ENCODE results near the gene LRRC28.

Gene LRRC28

GRCh38 chr15:99340347-99340746 is 89.1 kb downstream of the LRRC28 start:
- in situ Hi-C loops (cut with MboI; ENCODE audit: low sequenced_read_pairs): no loop called here

- in situ Hi-C loops (cut with MboI; ENCODE audit: low sequenced_read_pairs): no loop called here
Measured at GRCh38 chr15:99341786-99342185, 90.5 kb downstream of the LRRC28 start.

GRCh38 chr15:99343208-99343607 is 91.9 kb downstream of the LRRC28 start:
- in situ Hi-C loops (cut with MboI; ENCODE audit: low sequenced_read_pairs): no loop called here

DNA sequence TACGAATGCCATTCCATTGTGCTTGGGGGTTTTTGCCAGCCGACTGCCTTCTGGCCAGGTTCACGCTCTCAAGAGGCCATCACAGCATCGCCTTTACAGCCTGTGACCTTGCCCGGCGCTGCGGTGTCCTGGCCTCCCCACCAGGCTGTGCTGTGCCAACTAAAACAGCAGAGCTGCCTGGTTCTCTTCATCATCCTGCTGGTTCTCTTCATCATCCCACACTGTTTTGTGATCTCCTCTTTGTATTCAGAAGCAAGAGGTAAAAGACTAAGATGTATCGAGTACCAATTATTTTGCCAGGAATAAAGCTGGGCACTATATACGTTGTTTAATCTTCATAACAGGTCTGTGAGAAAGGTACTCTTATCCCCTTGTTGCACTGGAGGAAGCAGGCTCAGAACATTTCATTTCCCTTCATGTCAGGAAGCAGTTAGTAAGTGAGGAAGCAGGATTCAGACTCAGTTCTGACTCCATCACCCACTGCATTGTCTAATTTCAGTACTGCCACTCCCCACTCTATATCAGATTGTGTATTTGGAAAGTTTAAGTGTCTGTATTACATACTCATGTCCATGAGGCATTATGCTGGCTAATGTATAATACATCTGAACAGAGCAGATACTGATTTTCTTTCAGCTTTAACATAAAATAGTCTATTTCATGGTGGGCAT is 92.7 kb downstream of the LRRC28 start:
- in situ Hi-C loops (cut with MboI; ENCODE audit: low sequenced_read_pairs): no loop called here

DNA sequence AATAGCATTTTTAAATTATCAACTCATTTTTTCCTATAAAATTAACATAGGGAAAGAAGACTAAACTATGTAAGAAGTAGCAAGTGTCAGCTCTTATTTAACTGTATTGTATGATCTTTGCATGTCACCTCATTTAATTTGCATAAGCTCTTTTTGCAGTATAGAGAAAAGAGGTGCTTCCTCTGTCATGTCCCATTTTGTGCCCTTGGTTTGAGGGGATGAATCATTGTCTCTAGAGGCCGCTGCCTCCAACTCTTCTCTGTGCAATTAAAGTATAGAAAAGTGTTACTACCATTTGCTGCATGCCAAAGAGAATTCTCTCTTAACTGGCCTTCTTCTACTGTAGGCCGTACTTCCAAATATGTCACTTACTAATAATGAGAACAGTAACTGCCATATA is 93.4 kb downstream of the LRRC28 start:
- in situ Hi-C loops (cut with MboI; ENCODE audit: low sequenced_read_pairs): no loop called here

GRCh38 chr15:99345242-99345641 is 94.0 kb downstream of the LRRC28 start:
- in situ Hi-C loops (cut with MboI; ENCODE audit: low sequenced_read_pairs): no loop called here

- in situ Hi-C loops (cut with MboI; ENCODE audit: low sequenced_read_pairs): no loop called here
Measured at GRCh38 chr15:99345832-99346462, 94.7 kb downstream of the LRRC28 start.

DNA sequence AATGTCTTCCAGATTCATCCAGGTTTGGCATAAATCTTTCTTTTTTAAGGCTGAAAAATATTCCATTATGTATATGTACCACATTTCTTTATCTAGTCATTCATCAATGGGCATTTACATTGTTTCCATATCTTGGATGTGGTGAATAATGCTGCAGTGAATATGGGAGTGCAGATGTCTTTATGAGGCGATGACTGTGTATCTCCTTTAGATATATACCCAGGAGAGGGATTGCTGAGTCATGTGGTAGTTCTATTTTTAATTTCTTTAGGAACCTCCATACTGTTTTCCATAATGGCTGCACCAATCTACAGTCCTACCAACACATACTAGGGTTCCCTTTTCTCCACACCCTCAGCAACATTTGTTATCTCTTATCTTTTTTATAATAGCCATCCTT is 96.3 kb downstream of the LRRC28 start:
- in situ Hi-C loops (cut with MboI; ENCODE audit: low sequenced_read_pairs): no loop called here

GRCh38 chr15:99348412-99348811 is 97.1 kb downstream of the LRRC28 start:
- in situ Hi-C loops (cut with MboI; ENCODE audit: low sequenced_read_pairs): no loop called here

GRCh38 chr15:99350408-99350807 is 99.1 kb downstream of the LRRC28 start:
- in situ Hi-C loops (cut with MboI; ENCODE audit: low sequenced_read_pairs): no loop called here

DNA sequence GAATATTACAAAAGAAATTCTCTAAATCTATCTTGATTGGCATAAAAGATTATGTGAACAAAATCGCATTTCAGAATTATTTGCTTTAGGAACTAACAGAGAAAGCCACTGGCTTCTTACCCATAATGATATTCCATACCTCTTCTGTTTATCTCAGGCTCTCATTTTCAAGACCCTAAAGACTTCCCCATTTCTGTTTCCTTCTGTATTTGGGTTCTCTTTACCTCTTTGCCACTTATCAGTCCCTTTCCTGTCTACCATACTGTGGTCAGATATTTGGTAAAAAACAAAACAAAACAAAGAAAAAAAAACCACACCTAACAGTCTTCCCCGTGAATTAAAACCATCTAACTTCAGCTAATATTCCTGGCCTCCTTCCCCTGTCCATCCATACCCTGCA is 108.5 kb downstream of the LRRC28 start:
- in situ Hi-C loops (cut with MboI; ENCODE audit: low sequenced_read_pairs): no loop called here

DNA sequence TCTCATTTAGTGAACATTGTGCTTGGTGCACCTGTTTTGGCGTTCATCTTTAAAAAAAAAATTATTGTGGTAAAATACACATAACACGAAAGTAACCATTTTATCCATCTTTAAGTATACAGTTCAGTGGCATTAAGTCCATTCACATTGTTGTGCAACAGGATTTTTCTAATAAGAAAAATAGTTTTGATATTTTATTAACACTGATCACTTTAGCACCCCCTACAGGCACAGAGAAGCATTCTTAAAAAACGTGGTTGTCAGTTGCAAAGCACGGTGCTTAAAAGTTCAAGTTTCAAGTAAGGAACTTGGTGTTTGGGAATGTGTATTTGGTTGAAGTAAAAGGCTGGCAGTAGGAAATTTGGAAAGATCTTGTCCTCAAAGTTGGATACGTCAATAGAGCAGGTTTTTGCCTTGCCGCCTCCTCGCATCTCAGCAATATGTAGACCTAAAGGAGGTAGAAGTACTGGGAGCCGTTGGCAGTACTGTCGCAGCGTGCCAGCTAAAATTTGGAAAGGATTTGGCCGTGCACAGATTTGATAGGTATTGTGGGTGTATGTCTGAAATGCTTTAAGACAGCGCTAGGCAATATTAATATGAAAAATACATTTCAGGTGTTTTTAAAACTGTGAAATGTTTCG is 110.4 kb downstream of the LRRC28 start:
- in situ Hi-C loops (cut with MboI; ENCODE audit: low sequenced_read_pairs): no loop called here

DNA sequence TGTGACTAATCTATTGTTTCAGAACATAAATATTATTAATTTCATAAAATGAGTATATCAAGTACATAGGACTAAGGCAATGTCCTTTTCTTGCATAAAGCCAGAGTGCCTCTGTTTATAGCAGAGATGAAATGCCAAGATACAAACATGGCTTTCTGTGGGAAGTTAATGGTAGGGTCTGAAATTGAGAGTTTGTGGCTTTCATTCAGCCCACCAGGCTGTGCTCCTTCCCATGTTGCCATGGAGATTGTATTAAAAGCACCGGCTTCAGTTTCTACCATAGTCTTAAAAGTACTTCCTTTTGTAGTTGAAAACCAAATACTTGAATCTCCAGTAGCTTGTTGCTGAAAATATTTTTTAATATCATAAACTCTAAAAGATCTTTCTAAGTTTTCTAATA is 114.0 kb downstream of the LRRC28 start:
- in situ Hi-C loops (cut with MboI; ENCODE audit: low sequenced_read_pairs): no loop called here

GRCh38 chr15:99366013-99366412 is 114.7 kb downstream of the LRRC28 start:
- in situ Hi-C loops (cut with MboI; ENCODE audit: low sequenced_read_pairs): no loop called here

DNA sequence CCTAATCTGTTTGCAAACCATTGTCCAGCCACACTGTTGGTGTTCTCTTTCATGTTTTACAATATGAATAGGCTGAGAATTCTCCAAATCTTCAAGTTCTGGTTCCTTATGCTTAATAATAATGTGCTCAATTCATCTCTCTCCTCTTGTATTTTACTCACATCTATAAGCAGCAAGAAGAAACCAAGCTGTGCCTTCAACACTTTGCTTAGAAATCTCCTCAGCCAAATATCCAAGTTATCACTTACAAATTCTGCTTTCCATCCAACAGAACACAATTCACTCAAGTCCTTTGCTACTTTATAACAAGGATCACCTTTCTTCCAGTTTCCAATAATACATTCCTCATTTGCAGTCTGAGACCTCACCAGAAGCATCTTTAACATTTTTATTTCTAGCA is 117.5 kb downstream of the LRRC28 start:
- in situ Hi-C loops (cut with MboI; ENCODE audit: low sequenced_read_pairs): no loop called here

- in situ Hi-C loops (cut with MboI; ENCODE audit: low sequenced_read_pairs): no loop called here
Measured at GRCh38 chr15:99369196-99369595, 117.9 kb downstream of the LRRC28 start.

DNA sequence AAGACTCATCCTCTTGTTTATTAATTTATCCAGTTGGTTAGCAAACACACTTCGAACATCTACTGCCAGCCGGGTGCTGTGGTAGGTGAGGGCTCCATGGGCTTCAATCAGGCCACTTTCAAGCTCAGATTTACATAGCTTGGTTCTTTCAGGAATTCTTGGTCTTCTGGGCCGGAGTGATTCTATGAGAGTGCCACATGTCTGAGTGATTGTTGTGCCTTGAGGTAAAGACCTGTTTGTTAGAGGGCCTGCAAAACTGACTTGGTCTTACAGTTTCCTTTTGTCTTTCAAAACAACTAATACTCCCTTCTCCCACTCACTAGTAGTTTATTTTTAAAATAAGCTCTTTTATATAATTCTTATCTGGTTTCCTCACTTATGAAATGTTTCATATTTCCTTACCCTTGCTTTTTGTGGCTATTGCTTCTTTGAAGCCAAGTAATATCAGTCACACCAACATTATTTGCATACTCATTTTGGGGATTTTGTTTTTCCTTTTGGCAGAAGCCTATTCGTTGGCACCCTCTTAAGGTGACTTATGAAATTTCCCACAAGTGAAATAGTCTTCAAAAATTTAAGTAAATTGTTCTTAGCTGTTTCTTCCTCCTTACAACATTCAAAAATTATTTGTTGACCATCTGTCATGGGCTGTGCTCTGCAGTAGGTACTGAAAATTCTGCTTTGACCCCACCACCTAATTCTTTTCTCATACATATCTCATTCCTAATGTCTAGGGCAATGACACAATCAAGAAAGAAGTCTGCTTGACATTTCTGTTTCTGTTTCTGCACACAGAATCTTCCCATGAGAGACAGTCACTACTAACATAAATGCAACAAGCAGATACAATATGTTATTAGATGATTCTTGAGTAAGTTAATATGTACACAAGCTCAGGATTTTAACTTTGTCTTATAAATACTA is 120.2 kb downstream of the LRRC28 start:
- in situ Hi-C loops (cut with MboI; ENCODE audit: low sequenced_read_pairs): no loop called here

DNA sequence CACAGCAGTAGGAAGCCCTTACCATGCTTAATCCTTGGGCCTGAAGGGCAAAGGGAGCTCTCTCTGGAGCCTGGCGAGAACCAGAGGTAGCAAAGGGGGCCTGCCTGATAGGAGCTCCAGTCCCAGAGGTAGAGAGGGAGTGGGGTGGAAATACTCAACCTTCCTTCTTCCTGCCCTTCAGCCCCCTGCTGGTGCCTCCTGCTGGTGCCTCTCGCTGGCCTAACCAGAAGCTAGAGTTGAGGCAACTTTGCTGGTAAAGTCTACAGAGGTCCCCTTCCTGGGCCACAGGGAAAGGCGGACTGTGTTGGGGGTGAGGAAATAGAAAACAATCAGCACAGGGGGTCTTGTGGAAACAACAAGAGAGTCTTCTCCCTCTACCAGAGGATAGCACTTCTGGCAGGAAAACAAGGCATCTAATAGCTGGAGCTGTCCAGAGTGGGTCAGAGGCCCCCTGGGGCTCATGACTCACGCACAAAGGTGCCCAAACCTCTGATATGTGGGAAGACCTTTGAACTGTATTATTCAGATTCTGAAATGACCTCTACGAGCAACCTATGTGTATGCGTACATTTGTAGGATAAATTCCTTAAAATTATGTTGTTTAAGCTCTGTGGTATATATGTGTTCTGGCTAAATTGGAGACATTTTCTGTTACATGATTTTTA is 133.9 kb downstream of the LRRC28 start:
- in situ Hi-C loops (cut with MboI; ENCODE audit: low sequenced_read_pairs): no loop called here

DNA sequence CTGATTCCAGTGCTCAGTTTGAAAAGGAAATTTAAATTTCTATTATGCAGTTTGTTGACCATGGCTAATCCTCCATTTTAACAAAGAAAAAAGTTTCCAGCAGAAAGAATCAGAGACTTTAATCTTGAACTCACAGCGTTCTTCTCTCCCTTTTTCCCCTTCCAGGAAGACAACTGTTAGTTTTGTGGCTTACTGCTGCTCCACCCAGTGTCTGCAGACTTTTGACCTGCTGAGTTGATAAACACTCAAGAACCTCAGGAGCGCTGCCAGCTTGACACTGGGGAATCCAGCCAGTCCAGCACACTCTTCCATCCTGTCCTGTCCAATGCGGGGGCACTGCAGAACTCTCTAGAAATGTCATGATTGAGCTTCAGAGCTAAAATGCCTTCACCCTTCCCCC is 134.6 kb downstream of the LRRC28 start:
- in situ Hi-C loops (cut with MboI; ENCODE audit: low sequenced_read_pairs): no loop called here

- in situ Hi-C loops (cut with MboI; ENCODE audit: low sequenced_read_pairs): no loop called here
Measured at GRCh38 chr15:99386391-99386790, 135.1 kb downstream of the LRRC28 start.
